GM19324 (cell line): ENCODE measurements around the gene AKAP13.

Source experiments
- ATAC-seq: cut with Tn5 transposase; IDR thresholded peaks from one replicate; pipeline ENCODE4 v1.9.1; 2021; ENCODE audit warnings: mild to moderate bottlenecking, moderate library complexity; ENCODE audit not compliant: unreplicated experiment, low FRiP score

The AKAP13 gene

DNA sequence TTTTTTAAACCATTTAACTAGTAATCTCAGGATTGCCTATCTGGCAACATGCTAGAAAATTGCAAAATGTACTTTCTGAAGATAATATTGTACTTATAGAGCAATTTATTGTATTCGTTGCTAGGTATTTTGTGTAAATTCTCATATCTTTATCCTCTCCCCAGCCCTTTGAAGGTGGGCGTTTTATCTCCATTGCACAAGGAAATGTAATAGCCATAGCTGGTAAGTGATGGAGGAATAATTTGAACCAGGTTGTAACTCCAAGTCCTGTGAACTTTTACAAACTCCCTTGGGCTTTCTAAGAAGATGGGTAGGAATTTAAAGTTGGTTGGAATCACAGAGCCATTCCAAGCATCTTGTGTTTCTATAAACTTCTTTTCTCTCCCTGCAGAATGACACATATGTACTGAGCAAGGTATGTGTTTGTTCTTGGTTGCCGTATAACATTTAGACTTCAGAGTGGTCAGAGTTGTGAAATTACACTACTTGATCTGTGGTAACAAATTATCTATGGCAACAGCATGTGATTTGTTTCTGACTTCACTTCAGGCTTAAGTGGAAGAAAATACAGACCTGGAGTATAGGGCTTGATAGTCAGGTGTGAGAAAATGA is 170.9 kb downstream of the AKAP13 start:
- no peak for ATAC-seq

DNA sequence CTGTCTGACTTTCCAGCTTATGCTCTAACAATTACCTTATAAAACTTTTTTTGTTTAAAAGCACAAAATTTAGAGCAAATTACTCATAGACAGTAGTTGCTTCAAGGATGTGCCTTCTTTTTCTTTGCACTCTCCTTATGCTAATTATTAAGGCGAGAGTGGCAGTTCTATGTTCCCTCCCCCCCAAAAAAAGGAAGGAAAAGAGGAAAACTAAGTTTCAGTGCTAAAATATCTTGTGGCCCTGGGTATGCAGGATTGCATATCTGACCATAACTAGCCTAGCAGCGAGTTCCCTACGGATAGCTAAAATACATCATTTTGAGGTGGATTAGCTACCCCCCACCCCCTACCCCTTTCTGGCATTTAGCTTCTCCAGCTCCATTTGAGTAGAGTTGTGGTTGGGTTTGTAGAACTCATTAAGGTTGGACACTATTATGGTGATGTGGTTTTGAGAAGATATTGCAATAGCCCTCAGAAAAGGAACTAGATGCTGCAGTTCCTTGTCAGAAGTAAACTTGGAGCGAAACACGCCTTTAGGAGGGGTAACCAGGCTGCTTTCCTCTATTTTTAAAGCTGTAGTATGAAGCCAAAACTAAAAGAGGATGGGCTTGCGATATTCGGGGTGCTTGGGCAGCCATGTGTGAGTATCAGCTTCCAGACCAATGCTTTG is 174.6 kb downstream of the AKAP13 start:
- no peak for ATAC-seq

- peak; percentile 65 for ATAC-seq
Measured at GRCh38 chr15:85555875-85556617, 175.6 kb downstream of the AKAP13 start.

DNA sequence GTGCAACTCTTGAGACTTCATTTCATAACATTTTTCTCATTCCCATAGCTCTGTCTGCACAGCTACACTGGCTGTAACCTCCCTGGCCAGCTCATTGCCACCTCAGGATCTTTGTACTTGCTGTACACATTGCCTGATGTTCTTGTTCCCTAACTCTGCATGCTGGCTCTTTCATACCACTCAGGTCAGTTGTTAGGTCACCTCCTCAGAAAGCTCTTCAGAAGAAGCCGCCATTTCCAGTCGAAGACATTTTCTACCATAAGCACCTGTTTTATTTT is 176.2 kb downstream of the AKAP13 start:
- no peak for ATAC-seq

- no peak for ATAC-seq
Measured at GRCh38 chr15:85557385-85557784, 177.0 kb downstream of the AKAP13 start.

GRCh38 chr15:85558848-85559247 is 178.4 kb downstream of the AKAP13 start:
- ATAC-seq, result no peak

DNA sequence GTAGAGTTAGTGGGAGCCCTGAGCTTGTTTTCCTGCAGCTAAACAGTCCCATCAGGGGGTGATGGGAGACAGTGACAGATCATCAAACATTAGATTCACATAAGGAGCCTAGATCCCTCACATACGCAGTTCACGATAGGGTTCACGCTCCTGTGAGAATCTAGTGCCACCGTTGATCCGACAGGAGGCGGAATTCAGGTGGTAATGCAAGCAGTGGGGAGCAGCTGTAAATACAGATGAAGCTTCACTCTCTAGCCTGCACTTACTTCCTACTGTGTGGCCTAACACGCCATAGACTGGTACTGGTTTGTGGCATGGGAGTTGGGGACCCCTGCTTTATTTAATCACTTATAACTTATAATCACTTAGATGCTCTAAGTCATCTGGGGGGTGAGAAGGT is 179.1 kb downstream of the AKAP13 start:
- ATAC-seq, result no peak

DNA sequence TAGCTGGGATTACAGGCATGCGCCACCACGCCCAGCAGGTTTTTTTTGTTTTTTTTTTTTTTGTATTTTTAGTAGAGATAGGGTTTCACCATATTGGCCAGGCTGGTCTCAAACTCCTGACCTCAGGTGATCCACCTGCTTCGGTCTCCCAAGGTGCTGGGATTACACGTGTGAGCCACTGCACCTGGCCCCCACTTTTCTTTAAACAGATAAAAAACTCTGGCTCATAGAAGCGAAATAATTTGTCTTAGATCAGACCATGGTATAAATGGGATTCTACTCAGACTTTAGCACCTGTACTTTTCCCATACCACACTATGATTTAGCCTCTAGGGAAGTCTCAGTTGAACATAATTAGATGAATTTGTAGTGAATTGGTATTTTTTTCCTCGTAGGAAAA is 182.4 kb downstream of the AKAP13 start:
- no peak for ATAC-seq

GRCh38 chr15:85563328-85563727 is 182.9 kb downstream of the AKAP13 start:
- no peak for ATAC-seq

DNA sequence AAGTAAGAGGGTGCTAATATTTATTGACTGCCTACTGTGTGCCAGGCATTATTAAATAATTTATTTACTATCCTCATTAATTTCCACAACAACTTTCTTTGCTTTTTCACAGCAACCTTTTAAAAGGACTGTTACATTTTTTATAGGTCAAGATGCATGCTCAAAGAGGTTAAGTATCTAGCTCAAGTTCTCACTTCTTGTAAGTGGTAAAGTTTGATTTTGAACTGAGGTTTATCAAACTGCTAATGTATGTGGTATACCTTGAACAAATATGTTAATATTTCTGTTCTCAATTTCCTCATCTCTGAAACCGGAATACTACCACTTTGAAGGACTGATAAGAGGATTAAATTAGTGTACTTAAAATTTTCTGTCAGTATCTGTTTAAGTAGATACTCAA is 183.3 kb downstream of the AKAP13 start:
- no peak for ATAC-seq

DNA sequence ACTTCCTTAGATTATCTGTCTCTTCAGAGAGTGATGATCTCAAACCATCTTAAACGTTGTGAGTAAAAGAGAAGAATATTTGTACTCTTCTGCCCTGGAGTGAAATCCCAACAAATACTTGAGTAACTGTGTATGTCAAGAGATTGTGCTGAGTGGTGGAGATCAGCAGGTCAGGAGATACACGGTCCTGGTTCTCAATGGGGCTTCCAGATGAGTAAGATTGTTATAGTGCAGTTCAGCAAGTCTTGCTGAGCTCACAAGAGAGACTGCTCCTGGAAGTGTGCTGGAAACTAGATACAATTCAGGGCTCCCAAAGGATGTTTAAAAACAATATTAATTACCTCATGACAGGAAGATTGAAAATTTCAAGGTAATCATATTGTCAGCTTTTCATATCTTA is 184.3 kb downstream of the AKAP13 start:
- ATAC-seq, result no peak

DNA sequence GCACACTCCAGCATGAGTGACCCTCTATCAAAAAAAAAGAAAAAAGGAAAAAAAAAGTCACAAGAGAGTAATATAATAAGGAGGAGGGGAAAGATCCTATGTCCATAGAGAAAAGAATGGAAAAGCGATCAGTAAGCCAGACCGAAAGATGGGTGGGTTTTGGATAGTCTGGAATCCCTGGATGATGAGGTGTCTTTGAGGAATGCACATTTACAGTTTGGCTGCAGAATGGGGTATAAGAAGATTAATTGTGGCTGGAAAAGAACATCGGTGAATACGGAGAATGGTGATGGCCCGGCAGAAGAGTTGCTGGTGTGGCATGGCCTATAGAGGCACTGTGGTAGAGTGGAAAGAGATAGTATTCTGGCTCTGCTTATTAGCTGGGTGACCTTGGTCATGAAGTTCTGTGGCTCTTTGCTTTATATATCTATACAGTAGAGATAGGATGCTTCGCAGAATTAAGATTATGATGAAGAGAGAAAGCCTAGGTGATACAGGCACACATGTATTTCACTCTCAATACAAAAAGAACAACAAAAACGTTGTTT is 187.9 kb downstream of the AKAP13 start:
- ATAC-seq, result no peak

DNA sequence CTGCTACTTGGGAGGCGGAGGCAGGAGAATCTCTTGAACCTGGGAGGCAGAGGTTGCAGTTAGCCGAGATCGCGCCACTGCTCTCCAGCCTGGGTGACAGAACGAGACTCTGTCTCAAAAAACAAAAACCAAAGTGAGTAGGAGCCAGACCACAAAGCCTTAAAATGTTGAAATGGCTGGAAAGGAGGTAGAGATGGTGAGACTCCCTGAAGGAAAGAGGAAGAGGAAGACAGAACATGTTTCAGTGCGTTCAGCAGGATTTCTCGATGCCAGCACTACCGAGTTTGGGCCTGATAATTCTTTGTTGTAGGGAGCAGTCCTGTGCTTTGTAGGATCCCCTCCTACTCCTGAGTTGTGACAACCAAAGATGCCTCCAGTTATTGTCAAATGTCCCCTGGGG is 189.9 kb downstream of the AKAP13 start:
- no peak for ATAC-seq

GRCh38 chr15:85571780-85572179 is 191.4 kb downstream of the AKAP13 start:
- ATAC-seq, result no peak

DNA sequence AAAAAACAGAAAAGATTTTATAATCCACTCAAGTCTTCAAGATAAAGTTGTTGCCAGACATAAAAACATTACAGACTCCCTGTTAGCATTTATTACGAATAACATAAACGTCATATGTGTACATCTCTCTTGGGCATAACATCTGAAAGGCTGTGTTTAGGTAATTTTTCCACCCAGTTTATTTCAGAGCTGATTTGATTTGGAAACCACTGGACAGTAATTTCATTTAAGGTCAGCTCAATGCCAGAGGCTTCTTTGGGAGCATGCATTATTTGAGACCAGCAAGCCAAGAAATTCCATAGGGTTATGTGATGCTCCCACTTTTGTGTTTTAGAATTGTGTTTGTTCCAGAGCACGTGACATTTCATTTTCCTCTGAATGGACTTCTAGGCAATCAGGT is 196.0 kb downstream of the AKAP13 start:
- ATAC-seq, result no peak

GRCh38 chr15:85578941-85579701 is 198.7 kb downstream of the AKAP13 start:
- no peak for ATAC-seq

DNA sequence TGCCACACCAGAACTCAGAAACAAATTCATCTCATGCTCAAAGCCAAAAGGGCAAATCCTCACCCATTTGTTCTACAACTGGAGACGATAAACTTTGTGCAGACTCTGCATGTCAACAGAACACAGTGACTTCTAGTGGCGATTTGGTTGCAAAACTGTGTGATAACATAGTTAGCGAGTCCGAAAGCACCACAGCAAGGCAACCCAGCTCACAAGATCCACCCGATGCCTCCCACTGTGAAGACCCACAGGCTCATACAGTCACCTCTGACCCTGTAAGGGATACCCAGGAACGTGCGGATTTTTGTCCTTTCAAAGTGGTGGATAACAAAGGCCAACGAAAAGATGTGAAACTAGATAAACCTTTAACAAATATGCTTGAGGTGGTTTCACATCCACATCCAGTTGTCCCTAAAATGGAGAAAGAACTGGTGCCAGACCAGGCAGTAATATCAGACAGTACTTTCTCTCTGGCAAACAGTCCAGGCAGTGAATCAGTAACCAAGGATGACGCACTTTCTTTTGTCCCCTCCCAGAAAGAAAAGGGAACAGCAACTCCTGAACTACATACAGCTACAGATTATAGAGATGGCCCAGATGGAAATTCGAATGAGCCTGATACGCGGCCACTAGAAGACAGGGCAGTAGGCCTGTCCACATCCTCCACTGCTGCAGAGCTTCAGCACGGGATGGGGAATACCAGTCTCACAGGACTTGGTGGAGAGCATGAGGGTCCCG is 199.7 kb downstream of the AKAP13 start:
- ATAC-seq, result no peak

GRCh38 chr15:85580879-85581278 is 200.5 kb downstream of the AKAP13 start:
- no peak for ATAC-seq

DNA sequence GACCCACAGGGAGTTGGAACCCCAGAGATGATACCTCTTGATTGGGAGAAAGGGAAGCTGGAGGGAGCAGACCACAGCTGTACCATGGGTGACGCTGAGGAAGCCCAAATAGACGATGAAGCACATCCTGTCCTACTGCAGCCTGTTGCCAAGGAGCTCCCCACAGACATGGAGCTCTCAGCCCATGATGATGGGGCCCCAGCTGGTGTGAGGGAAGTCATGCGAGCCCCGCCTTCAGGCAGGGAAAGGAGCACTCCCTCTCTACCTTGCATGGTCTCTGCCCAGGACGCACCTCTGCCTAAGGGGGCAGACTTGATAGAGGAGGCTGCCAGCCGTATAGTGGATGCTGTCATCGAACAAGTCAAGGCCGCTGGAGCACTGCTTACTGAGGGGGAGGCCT is 201.1 kb downstream of the AKAP13 start:
- ATAC-seq, result no peak
